HFFc6 (cell line): ENCODE measurements around the gene PLEKHG5. TPM values are rescaled to one million over a fixed set of nuclear protein-coding genes. Genes with fewer than 3 reads are reported as not detected.
"Not testable (repeated sequence)": the region's sequence is repeated elsewhere in the genome, so short reads cannot be mapped to it uniquely, and the experiment has no call there.

Source experiments
- DNase-seq: peaks from one replicate; pipeline ENCODE4 v3.0.0-alpha.2; 2018
- H3K27ac Mint-ChIP-seq: 2 replicates; pipeline ENCODE4 v1.8.0; 2020; ENCODE audit warnings: mild to moderate bottlenecking, mixed read lengths
- H3K27me3 Mint-ChIP-seq: 2 replicates; pipeline ENCODE4 v1.8.0; 2021; ENCODE audit warnings: mild to moderate bottlenecking, moderate library complexity, mixed read lengths; ENCODE audit not compliant: insufficient read depth
- H3K36me3 Mint-ChIP-seq: 2 replicates; pipeline ENCODE4 v1.8.0; 2021; ENCODE audit warnings: low read depth, mixed read lengths
- H3K4me1 Mint-ChIP-seq: 2 replicates; pipeline ENCODE4 v1.8.0; 2020; ENCODE audit warnings: low read depth, mixed read lengths
- H3K4me3 Mint-ChIP-seq: 2 replicates; pipeline ENCODE4 v1.8.0; 2020; ENCODE audit warnings: mild to moderate bottlenecking, moderate library complexity, mixed read lengths
- H3K9me3 Mint-ChIP-seq: 2 replicates; pipeline ENCODE4 v1.8.0; 2020; ENCODE audit warnings: mild to moderate bottlenecking, mixed read lengths
- CTCF ChIP-seq: fragments of 200-600 bp; sonication (generic); IDR thresholded peaks from 2 replicates; pipeline ENCODE4 v1.5.0; 2021; ENCODE audit warnings: antibody characterized with exemption, mild to moderate bottlenecking
- total RNA-seq, 6 experiments: library from RNA; stranded (reverse); fragmentation: NEBNext Ultra II Directional; extraction: Animal tissue kit (Norgen Biotek cat#: 25700); gene quantifications; 2 replicates in 1 of 6; 3 replicates in 5 of 6; pipeline ENCODE4 v1.2.3, GENCODE V29; 2021

The PLEKHG5 gene
- total RNA-seq, 6 experiments from 2014 or later, result 6.4 to 7.2 (median 6.6) TPM

GRCh38 chr1:6450943-6451373, 40.5 kb downstream of the PLEKHG5 start:
- Mint-ChIP-seq H3K4me3 (no peak overlapping the region), H3K36me3 (no peaks in the 10 kb centered on the region), H3K9me3 (no peaks in the 10 kb centered on the region), H3K4me1 (no peaks in the 10 kb centered on the region), H3K27ac (no peak overlapping the region), H3K27me3 (peaks cover 45% of the 10 kb centered on the region)
- no peak for TF ChIP-seq CTCF
- no peak for DNase-seq

DNA sequence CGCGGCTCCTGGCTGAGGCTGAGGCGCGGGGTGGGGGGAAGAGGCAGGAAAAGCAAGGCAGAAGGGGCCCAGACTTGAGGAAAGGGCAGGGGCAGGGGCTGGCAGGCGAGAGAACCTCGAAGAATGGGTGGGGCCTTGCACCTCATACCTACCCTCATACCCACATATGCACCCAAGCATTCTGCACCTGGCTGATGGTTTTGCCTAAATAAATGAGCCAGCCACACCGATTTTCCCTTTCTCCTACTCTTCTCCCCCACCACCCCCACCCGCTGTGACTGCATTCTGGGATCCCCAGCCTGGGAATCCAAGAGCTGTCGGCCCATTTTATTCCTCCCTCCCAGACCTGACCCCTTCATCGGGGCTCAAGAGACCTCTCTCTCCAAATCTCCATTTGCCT, 41.0 kb downstream of the PLEKHG5 start:
- H3K27ac Mint-ChIP-seq, H3K36me3 Mint-ChIP-seq, H3K9me3 Mint-ChIP-seq, H3K4me3 Mint-ChIP-seq, H3K4me1 Mint-ChIP-seq, DNase-seq: not testable (repeated sequence)
- peaks cover 43% of the 10 kb centered on the region for H3K27me3 Mint-ChIP-seq

- TF ChIP-seq CTCF, result no peak
- Mint-ChIP-seq H3K27ac (no peak overlapping the region), H3K27me3 (peaks cover 45% of the 10 kb centered on the region), H3K9me3 (no peaks in the 10 kb centered on the region), H3K36me3 (no peaks in the 10 kb centered on the region), H3K4me1 (no peaks in the 10 kb centered on the region), H3K4me3 (no peak overlapping the region)
- no peak for DNase-seq
Observed at GRCh38 chr1:6450005-6450450, 41.4 kb downstream of the PLEKHG5 start.

DNA sequence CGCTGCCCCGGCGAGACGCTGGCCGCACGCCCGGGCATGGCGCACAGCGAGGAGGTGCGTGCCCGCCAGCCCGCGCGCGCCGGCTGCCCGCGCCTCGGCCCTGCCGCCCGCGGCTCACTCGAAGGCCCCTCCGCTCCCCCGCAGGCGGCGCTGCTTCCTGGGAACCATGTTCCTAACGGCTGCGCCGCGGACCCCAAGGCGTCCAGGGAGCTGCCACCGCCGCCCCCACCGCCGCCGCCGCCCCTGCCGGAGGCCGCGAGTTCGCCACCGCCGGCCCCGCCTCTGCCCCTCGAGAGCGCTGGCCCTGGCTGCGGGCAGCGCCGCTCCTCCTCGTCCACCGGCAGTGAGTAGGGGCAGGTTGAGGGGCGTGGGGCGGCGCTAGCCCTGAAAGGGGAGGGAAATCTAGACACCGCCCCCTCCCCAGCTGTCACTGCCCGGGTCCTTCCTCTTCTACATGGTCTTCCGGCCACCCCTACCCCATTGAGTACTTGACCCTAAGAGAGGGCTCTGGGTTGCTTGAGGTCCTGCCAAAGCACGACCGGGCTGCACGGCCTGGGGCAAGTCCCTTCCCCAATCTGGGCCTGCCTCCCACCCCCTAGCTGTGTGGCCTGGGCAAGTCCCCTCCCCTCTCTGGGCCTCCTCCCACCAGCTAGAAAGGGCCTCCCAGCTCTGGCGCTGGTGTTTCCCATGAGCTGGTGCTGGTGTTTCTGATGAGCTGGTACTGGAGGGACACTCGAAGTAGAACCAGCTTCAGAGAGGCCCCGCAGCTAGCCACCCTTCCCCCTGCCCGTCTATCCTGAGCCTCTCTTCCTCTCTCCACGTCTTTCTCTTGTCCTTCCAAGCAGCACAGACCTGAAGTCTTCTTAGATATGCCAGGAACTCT, 42.5 kb downstream of the PLEKHG5 start:
- no peak for TF ChIP-seq CTCF
- Mint-ChIP-seq H3K4me3 (no peak overlapping the region), H3K27me3 (peaks cover 48% of the 10 kb centered on the region), H3K4me1 (no peaks in the 10 kb centered on the region), H3K36me3 (no peaks in the 10 kb centered on the region), H3K9me3 (no peaks in the 10 kb centered on the region), H3K27ac (no peak overlapping the region)
- no peak for DNase-seq

DNA sequence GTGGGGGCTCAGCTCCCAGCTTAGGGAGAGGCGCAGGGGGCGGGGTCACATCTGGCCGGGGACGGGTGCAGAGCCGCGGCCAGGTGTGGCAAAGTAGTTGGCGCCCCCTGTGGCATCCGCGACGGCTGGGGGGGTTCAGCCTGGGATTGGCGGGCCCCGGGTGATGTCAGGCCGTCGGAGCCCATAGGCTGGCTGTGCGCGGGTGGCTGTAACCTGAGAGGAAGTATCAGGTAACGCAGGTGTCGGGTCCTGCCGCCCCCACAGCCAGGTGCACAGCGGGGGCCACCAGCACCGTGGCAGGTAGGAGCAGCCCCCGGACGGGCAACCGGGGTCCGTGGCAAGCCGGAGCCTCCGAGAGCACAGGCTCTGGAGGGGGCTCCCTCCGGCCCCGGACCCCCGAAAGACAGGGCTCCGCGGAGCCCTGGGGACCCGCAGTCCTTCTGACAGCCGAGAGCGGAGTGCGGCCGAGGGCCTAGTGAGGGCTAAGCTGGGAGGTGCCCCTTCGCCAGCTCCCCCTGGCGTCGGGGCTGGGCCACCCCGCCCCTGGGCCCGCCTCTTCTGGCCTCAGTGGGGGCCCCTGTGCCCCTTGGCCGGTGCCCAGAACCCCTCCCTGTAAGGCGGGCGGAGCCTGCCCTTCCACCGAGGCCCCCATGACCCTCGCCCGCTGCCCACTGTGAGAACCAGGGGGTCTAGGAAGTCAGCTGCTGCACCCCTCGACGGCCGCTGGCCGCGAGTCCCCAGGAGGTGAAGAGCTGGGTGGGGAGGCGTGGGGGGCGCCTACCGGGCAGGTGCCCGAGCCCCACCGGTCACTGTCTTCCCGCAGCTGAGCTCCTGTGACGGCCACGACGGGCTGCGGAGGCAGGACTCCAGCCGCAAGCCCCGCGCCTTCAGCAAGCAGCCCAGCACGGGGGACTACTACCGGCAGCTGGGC, 43.4 kb downstream of the PLEKHG5 start:
- peaks cover 41% of the 10 kb centered on the region for H3K27me3 Mint-ChIP-seq
- H3K9me3 Mint-ChIP-seq, result no peaks in the 10 kb centered on the region
- H3K27ac Mint-ChIP-seq, result no peak overlapping the region
- no peak for DNase-seq
- no peak; the same call in 1 of the 2 replicates for TF ChIP-seq CTCF
- no peaks in the 10 kb centered on the region for H3K36me3 Mint-ChIP-seq
- no peaks in the 10 kb centered on the region for H3K4me1 Mint-ChIP-seq
- H3K4me3 Mint-ChIP-seq, result no peak overlapping the region
